ENCODE data around the gene UCKL1. TPM values are rescaled to one million over a fixed set of nuclear protein-coding genes. Genes with fewer than 3 reads are reported as not detected.

UCKL1 gene
- total RNA-seq, 1 experiment from 2014 or later = 55.1 TPM

DNA sequence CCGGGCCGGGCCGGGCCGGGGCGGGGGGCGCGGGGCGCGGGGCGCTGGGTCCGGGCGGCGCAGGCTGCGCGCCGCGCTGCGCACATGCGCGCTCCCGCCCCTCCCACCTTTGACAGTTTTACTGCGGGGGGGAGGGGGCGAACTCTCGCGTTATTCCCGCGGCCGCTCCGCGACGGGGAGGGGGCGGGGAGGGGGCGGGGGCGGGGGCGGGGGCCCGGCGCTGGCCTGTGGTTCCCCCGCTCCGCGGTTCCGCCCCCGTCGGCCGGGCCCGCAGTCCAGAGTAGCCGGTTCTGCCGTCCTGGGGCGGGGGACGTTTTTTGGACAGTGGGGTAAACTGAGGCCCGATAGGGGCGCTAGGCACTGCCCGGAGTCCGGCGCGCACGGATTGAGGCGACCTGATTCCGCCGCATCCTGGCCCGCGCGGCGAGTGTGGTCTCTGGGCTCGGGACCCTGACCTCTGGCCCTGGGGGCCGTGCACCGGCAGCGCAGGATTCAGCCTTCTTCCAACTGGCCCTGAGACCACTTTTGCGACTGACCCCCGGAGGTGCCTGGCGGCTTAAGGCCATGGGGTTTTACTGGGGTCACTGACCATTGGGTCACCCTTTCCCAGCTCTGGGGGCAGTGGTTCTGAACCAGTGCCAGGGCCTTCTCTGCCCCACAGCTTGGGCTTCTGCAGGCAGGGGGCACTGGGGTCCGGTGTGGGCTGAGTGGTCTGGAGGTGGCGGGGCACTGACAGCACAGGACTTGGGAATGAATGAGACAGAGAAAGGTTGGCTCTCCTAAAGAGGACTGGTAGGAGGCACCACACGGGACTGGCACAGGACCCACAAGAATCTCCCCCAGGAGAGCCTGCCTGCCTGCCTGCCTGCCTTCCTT is 13.9 kb upstream of the UCKL1 start, which contains the start of gene ZNF512B:
Gene ZNF512B, minus strand, starts transcription at position 93 of the 876 bp plus-strand sequence. CDS start 1,980 bp downstream, outside the sequence.
- no peak within 1 kb of the TSS for H3K27ac ChIP-seq
- intact Hi-C loops (cut with micrococcal nuclease; ENCODE audit: unreplicated experiment) = loop anchor here (5.0 kb wide), 3 partner anchors 152 to 533 kb away; partner anchors contain the start of genes ARFRP1 and ZGPAT
- no peaks in the 10 kb centered on the region for H3K9me2 ChIP-seq (ENCODE audit: insufficient read depth)
- H4K20me1 ChIP-seq (ENCODE audit: insufficient read depth) = peaks cover 5% of the 10 kb centered on the region; the same call in 1 of the 2 replicates
- peak within 1 kb of the TSS; percentile 75 for H2AFZ ChIP-seq
- H3K4me2 ChIP-seq = peak within 1 kb of the TSS; percentile 90
- H3K4me1 ChIP-seq (replicated peaks; ENCODE audit: insufficient read depth) = peaks cover 11% of the 10 kb centered on the region
- no TSS peak for BruUV-seq (replicated peaks)
- DNase-seq = peak; percentile 28 to 75
- no peak for TF ChIP-seq EZH2 (IDR thresholded peaks at IDR 0.05; ENCODE audit: low read depth)
- TF ChIP-seq, protein P1, sequence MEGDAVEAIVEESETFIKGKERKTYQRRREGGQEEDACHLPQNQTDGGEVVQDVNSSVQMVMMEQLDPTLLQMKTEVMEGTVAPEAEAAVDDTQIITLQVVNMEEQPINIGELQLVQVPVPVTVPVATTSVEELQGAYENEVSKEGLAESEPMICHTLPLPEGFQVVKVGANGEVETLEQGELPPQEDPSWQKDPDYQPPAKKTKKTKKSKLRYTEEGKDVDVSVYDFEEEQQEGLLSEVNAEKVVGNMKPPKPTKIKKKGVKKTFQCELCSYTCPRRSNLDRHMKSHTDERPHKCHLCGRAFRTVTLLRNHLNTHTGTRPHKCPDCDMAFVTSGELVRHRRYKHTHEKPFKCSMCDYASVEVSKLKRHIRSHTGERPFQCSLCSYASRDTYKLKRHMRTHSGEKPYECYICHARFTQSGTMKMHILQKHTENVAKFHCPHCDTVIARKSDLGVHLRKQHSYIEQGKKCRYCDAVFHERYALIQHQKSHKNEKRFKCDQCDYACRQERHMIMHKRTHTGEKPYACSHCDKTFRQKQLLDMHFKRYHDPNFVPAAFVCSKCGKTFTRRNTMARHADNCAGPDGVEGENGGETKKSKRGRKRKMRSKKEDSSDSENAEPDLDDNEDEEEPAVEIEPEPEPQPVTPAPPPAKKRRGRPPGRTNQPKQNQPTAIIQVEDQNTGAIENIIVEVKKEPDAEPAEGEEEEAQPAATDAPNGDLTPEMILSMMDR (conservative IDR thresholded peaks at IDR 0.05) = no peak
- H3K36me3 ChIP-seq (ENCODE audit: low read depth) = peaks cover 11% of the 10 kb centered on the region; the same call in 1 of the 2 replicates
- H3F3A ChIP-seq (ENCODE audit: insufficient read depth, low read depth) = peaks cover 33% of the 10 kb centered on the region
- no peaks in the 10 kb centered on the region for H3K9me3 ChIP-seq (ENCODE audit: insufficient read depth, low read depth)
- peak within 1 kb of the TSS; percentile 75 for H3K4me3 ChIP-seq
- H3K79me2 ChIP-seq (ENCODE audit: low read depth) = peaks cover 20% of the 10 kb centered on the region
- CTCF ChIA-PET = no interaction called here
- no peaks in the 10 kb centered on the region for H3K27me3 ChIP-seq (ENCODE audit: insufficient read depth, low read depth)
- POLR2A ChIA-PET (ENCODE audit: unreplicated experiment) = no interaction called here

DNA sequence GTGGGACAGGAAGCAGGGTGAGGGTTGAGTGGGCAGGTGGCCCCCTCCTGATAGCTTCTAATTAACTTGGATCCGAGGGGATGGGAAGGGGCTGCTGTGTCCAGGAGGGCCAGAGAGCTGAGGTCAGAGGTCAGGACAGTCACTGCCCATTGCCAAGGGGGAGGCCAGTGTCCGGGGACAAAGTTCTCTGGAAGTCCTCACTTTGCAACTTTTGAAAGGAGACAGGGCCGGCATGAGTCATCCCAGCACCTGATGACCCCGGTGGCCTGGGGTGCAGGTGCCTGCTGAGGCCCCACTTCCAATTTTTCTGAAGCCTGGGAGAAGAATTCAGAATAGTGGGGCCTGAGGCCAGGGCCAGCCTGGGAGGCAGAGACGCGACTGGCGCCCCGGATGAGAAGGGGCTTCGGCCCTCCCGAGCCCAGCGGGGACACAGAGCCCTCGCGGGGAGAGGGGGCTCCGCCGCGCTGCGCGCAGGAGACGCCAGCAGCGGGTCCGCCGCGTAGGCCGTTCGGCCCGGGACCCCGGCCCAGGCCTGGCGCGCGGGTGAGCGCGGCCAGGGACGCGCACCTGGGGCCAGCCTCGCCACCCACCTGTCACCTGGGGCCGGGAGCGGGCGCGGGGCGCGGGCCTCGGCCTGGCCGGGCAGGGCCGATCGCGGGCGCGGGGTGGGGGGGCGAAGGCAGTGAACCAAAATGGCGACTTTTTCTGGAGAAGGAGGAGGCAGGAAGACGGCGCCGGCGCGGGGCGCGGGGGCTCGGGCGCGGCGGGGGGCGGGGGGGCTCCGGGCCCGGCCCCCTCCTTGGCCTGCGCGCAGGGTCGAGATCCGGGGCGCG is 12.9 kb upstream of the UCKL1 start:
- Histone ChIP-seq H3K27ac (no peak overlapping the region), H3K27me3 (ENCODE audit: insufficient read depth, low read depth) (no peaks in the 10 kb centered on the region), H2AFZ (0 out of 2 replicates have a peak overlapping the region, but pooled peaks have one; percentile 72), H3K9me3 (ENCODE audit: insufficient read depth, low read depth) (no peaks in the 10 kb centered on the region), H4K20me1 (ENCODE audit: insufficient read depth) (peaks cover 5% of the 10 kb centered on the region; the same call in 1 of the 2 replicates), H3K4me3 (peak overlapping the region; percentile 64), H3K4me1 (replicated peaks; ENCODE audit: insufficient read depth) (peaks cover 11% of the 10 kb centered on the region), H3K36me3 (ENCODE audit: low read depth) (peaks cover 11% of the 10 kb centered on the region; the same call in 1 of the 2 replicates), H3K4me2 (peak overlapping the region; percentile 89), H3K79me2 (ENCODE audit: low read depth) (peaks cover 20% of the 10 kb centered on the region), H3K9me2 (ENCODE audit: insufficient read depth) (no peaks in the 10 kb centered on the region), H3F3A (ENCODE audit: insufficient read depth, low read depth) (peaks cover 25% of the 10 kb centered on the region)
- intact Hi-C loops (cut with micrococcal nuclease; ENCODE audit: unreplicated experiment) = no loop called here
- TF ChIP-seq, protein P1 (conservative IDR thresholded peaks at IDR 0.05) = no peak
- TF ChIP-seq EZH2 (IDR thresholded peaks at IDR 0.05; ENCODE audit: low read depth) = no peak
- TSS peak; percentile 40 for BruUV-seq (replicated peaks)
- POLR2A ChIA-PET (ENCODE audit: unreplicated experiment) = no interaction called here
- CTCF ChIA-PET = interaction anchor here (0.5 kb wide), 1 partner anchor 54 kb away, joined by 4 read pairs; no protein-coding TSS in a partner anchor
- peak; percentile 28 to 32 for DNase-seq

Data from PC-9 (cell line).